ENCODE results near the gene ECT2L.
A peak's percentile ranks its signal among the peaks of the same experiment; 100 is the strongest.

Gene ECT2L

GRCh38 chr6:138943089-138943625 lies 147.3 kb downstream of the ECT2L start:
- DNase-seq, result no peak

DNA sequence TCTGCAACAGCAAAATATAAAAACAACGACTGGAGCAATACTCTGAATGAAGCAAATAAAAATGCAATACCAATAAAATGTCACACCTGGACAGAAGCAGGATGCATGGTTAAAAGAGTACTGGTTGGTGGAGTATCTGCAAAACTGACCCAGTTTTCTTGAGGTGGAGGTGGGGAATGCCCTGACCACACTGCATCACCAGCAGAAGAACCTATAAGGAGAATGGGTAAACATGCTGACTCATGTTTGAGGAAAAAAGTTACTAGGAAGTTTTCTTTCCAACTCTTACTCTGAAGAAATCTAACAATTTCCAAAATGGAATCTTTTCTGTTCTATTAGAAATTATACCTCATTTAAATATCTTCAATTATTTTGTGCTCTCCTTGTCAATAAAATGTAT lies 148.5 kb downstream of the ECT2L start:
- DNase-seq, result peak; percentile 7

- DNase-seq, result no peak
These were observed 149.5 kb downstream of the ECT2L start for GRCh38 chr6:138945354-138945753.

GRCh38 chr6:138948004-138948403 lies 152.1 kb downstream of the ECT2L start:
- no peak for DNase-seq

GRCh38 chr6:138948546-138949179 lies 152.8 kb downstream of the ECT2L start:
- DNase-seq, result no peak

GRCh38 chr6:138953451-138953850 lies 157.6 kb downstream of the ECT2L start:
- DNase-seq, result no peak
